ENCODE data around the gene LAPTM5.

Gene LAPTM5

GRCh38 chr1:30771005-30771404, 13.4 kb upstream of the LAPTM5 start:
- TF ChIP-seq CTCF (IDR thresholded peaks at IDR 0.05): no peak

GRCh38 chr1:30770150-30770549, 12.6 kb upstream of the LAPTM5 start:
- no peak for TF ChIP-seq CTCF (IDR thresholded peaks at IDR 0.05)

GRCh38 chr1:30768830-30769718, 11.5 kb upstream of the LAPTM5 start:
- TF ChIP-seq CTCF (IDR thresholded peaks at IDR 0.05): no peak

GRCh38 chr1:30768159-30768829, 10.7 kb upstream of the LAPTM5 start:
- no peak for TF ChIP-seq CTCF (IDR thresholded peaks at IDR 0.05)

- no peak for TF ChIP-seq CTCF (IDR thresholded peaks at IDR 0.05)
Measured at GRCh38 chr1:30765556-30766434, 8.2 kb upstream of the LAPTM5 start.

- TF ChIP-seq CTCF (IDR thresholded peaks at IDR 0.05): no peak
Measured at GRCh38 chr1:30764939-30765555, 7.5 kb upstream of the LAPTM5 start.

GRCh38 chr1:30764396-30764795, 6.8 kb upstream of the LAPTM5 start:
- no peak for TF ChIP-seq CTCF (IDR thresholded peaks at IDR 0.05)

Measured in LNCAP (cell line).